ENCODE measurements around the gene PDE6B. TPM values are rescaled to one million over a fixed set of nuclear protein-coding genes. Genes with fewer than 3 reads are reported as not detected.

PDE6B gene
- total and polyA plus RNA-seq, 2 of the 13 experiments (the other 11 are each of a cell fraction or from before 2014, with no cell fraction given), result 0.38 to 0.40 TPM

DNA sequence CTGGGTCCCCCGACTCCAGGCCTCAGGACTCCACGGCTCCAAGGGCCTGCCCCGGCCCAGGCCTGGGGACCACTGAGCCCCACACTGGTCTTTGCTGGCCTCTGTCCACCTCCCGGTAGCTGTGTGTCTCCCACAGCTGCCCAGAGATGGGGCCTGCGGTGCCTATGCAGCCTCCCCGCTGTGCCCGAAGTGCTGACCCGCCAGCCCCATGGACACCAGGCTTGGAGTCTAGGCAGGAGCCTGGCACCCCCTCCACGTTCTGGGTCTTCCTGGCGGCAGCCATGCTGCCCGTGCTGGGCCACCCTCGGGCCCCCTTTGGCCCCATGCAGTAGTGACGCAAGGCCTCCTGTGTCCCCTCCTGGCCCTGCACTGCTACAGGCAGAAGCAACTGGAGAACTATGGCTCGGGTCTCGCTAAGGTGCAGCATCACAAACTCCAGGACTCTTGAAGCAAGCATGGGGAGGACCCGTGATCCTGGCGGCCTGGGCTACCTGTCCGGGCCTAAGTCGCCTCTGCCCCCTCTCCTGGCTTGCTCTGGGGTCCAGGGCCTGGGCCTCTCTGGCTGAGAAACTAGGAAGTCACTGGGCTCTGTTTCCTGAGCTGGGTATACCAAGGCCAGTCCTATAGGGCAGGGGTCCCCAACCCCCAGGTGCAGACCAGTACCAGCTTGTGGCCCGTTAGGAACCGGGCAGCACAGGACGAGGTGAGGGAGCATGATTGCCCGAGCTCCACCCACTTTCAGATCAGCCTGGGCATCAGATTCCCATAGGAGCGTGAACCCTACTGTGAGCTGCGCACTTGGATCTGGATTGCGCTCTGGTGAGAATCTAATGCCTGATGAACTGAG lies 49.9 kb downstream of the PDE6B start (continued):
- TF ChIP-seq, protein P1, sequence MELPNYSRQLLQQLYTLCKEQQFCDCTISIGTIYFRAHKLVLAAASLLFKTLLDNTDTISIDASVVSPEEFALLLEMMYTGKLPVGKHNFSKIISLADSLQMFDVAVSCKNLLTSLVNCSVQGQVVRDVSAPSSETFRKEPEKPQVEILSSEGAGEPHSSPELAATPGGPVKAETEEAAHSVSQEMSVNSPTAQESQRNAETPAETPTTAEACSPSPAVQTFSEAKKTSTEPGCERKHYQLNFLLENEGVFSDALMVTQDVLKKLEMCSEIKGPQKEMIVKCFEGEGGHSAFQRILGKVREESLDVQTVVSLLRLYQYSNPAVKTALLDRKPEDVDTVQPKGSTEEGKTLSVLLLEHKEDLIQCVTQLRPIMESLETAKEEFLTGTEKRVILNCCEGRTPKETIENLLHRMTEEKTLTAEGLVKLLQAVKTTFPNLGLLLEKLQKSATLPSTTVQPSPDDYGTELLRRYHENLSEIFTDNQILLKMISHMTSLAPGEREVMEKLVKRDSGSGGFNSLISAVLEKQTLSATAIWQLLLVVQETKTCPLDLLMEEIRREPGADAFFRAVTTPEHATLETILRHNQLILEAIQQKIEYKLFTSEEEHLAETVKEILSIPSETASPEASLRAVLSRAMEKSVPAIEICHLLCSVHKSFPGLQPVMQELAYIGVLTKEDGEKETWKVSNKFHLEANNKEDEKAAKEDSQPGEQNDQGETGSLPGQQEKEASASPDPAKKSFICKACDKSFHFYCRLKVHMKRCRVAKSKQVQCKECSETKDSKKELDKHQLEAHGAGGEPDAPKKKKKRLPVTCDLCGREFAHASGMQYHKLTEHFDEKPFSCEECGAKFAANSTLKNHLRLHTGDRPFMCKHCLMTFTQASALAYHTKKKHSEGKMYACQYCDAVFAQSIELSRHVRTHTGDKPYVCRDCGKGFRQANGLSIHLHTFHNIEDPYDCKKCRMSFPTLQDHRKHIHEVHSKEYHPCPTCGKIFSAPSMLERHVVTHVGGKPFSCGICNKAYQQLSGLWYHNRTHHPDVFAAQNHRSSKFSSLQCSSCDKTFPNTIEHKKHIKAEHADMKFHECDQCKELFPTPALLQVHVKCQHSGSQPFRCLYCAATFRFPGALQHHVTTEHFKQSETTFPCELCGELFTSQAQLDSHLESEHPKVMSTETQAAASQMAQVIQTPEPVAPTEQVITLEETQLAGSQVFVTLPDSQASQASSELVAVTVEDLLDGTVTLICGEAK (IDR thresholded peaks at IDR 0.05), result no peak
- TF ChIP-seq, protein P1 (CRISPR knock-in tag; IDR thresholded peaks at IDR 0.05), result 0 out of 2 replicates have a peak, but pooled peaks have one; percentile 28
- TF ChIP-seq ZNF317 (CRISPR knock-in tag; IDR thresholded peaks at IDR 0.05) (no peak), YY1 (IDR thresholded peaks at IDR 0.05; ENCODE audit: insufficient read depth, insufficient replicate concordance, low read depth, low read length) (peak; percentile 76), ZNF644 (CRISPR knock-in tag; IDR thresholded peaks at IDR 0.05; ENCODE audit: low read depth) (no peak), HIVEP1 (CRISPR knock-in tag; IDR thresholded peaks at IDR 0.05) (peak; percentile 35; the same call in 1 of the 2 replicates), ATF1 (CRISPR knock-in tag; IDR thresholded peaks at IDR 0.05) (no peak), MXI1 (IDR thresholded peaks at IDR 0.05; ENCODE audit: borderline replicate concordance, low read depth, low read length) (0 out of 3 replicates have a peak, but pooled peaks have one; percentile 15), SRY (CRISPR knock-in tag; IDR thresholded peaks at IDR 0.05) (no peak), CEBPB (IDR thresholded peaks at IDR 0.05; ENCODE audit: borderline replicate concordance, low read depth, low read length) (peak; percentile 68), ZBTB42 (CRISPR knock-in tag; IDR thresholded peaks at IDR 0.05) (no peak), ZNF263 (CRISPR knock-in tag; IDR thresholded peaks at IDR 0.05) (no peak; the same call in 1 of the 2 replicates), ZFY (CRISPR knock-in tag; IDR thresholded peaks at IDR 0.05) (peak; percentile 65)
- TF ChIP-seq, protein P2, sequence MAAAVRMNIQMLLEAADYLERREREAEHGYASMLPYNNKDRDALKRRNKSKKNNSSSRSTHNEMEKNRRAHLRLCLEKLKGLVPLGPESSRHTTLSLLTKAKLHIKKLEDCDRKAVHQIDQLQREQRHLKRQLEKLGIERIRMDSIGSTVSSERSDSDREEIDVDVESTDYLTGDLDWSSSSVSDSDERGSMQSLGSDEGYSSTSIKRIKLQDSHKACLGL (CRISPR knock-in tag; IDR thresholded peaks at IDR 0.05), result 0 out of 2 replicates have a peak, but pooled peaks have one; percentile 17
- TF ChIP-seq, protein P3, sequence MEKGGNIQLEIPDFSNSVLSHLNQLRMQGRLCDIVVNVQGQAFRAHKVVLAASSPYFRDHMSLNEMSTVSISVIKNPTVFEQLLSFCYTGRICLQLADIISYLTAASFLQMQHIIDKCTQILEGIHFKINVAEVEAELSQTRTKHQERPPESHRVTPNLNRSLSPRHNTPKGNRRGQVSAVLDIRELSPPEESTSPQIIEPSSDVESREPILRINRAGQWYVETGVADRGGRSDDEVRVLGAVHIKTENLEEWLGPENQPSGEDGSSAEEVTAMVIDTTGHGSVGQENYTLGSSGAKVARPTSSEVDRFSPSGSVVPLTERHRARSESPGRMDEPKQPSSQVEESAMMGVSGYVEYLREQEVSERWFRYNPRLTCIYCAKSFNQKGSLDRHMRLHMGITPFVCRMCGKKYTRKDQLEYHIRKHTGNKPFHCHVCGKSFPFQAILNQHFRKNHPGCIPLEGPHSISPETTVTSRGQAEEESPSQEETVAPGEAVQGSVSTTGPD (CRISPR knock-in tag; IDR thresholded peaks at IDR 0.05), result no peak
- TF ChIP-seq, protein P4, sequence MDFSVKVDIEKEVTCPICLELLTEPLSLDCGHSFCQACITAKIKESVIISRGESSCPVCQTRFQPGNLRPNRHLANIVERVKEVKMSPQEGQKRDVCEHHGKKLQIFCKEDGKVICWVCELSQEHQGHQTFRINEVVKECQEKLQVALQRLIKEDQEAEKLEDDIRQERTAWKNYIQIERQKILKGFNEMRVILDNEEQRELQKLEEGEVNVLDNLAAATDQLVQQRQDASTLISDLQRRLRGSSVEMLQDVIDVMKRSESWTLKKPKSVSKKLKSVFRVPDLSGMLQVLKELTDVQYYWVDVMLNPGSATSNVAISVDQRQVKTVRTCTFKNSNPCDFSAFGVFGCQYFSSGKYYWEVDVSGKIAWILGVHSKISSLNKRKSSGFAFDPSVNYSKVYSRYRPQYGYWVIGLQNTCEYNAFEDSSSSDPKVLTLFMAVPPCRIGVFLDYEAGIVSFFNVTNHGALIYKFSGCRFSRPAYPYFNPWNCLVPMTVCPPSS (IDR thresholded peaks at IDR 0.05), result no peak
